Trophoblast cell (in vitro differentiated cells and primary cell): Measurements from ENCODE around the gene MX2.
A peak's percentile ranks its signal among the peaks of the same experiment; 100 is the strongest.

Source experiments
- DNase-seq, 2 donors: peaks; one replicate each; pipeline ENCODE4 v3.0.0-alpha.2; 2016
- H2AFZ ChIP-seq: 2 replicates; pipeline ENCODE4 v1.6.1; 2013; ENCODE audit warnings: low read length, moderate library complexity, mild to moderate bottlenecking; ENCODE audit not compliant: insufficient read depth, poor library complexity
- H2AK5ac ChIP-seq: 2 replicates; pipeline ENCODE4 v1.6.1; 2013; ENCODE audit warnings: mild to moderate bottlenecking, low read length
- H2BK120ac ChIP-seq: 2 replicates; pipeline ENCODE4 v1.6.1; 2013; ENCODE audit warnings: low read length, mild to moderate bottlenecking, moderate library complexity; ENCODE audit not compliant: insufficient read depth, poor library complexity
- H2BK12ac ChIP-seq: 2 replicates; pipeline ENCODE4 v1.6.1; 2013; ENCODE audit warnings: mild to moderate bottlenecking, low read length, moderate library complexity
- H2BK5ac ChIP-seq: 2 replicates; pipeline ENCODE4 v1.6.1; 2013; ENCODE audit warnings: low read length, low read depth, moderate library complexity, mild to moderate bottlenecking; ENCODE audit not compliant: poor library complexity
- H3K14ac ChIP-seq: 2 replicates; pipeline ENCODE4 v1.6.1; 2013; ENCODE audit warnings: mild to moderate bottlenecking, low read length
- H3K18ac ChIP-seq: 2 replicates; pipeline ENCODE4 v1.6.1; 2013; ENCODE audit warnings: mild to moderate bottlenecking, low read length
- H3K23ac ChIP-seq: 2 replicates; pipeline ENCODE4 v1.6.1; 2013; ENCODE audit warnings: low read length
- H3K27ac ChIP-seq: 2 replicates; pipeline ENCODE4 v1.5.1; 2013; ENCODE audit warnings: low read depth, mild to moderate bottlenecking, inconsistent platforms, low read length, moderate library complexity
- H3K27me3 ChIP-seq: 2 replicates; pipeline ENCODE4 v1.6.1; 2013; ENCODE audit warnings: inconsistent platforms, mild to moderate bottlenecking, low read length, moderate library complexity; ENCODE audit not compliant: insufficient read depth
- H3K36me3 ChIP-seq, 2 experiments: 1 replicate in 1 of 2; 2 replicates in 1 of 2; pipeline ENCODE4 v1.6.1; 2013; ENCODE audit warnings: low read length in 2 of 2, mild to moderate bottlenecking in 2 of 2, moderate library complexity in 1 of 2; ENCODE audit not compliant: insufficient read depth in 2 of 2, control insufficient read depth in 1 of 2
- H3K4ac ChIP-seq: 2 replicates; pipeline ENCODE4 v1.6.1; 2013; ENCODE audit warnings: low read depth, mild to moderate bottlenecking, low read length, moderate library complexity
- H3K4me1 ChIP-seq, 2 experiments: 1 replicate in 1 of 2; 2 replicates in 1 of 2; pipeline ENCODE4 v1.6.1; 2013; ENCODE audit warnings: low read length in 2 of 2, mild to moderate bottlenecking in 2 of 2, moderate library complexity in 1 of 2; ENCODE audit not compliant: insufficient read depth in 2 of 2, control insufficient read depth in 1 of 2
- H3K4me2 ChIP-seq: 2 replicates; pipeline ENCODE4 v1.6.1; 2013; ENCODE audit warnings: inconsistent platforms, mild to moderate bottlenecking, low read length, moderate library complexity
- H3K4me3 ChIP-seq: 2 replicates; pipeline ENCODE4 v1.5.1; 2013; ENCODE audit warnings: mild to moderate bottlenecking, low read depth, low read length, inconsistent platforms
- H3K79me1 ChIP-seq: one replicate; pipeline ENCODE4 v1.6.1; 2013; ENCODE audit warnings: low read length
- H3K79me2 ChIP-seq: 2 replicates; pipeline ENCODE4 v1.6.1; 2013; ENCODE audit warnings: low read length, mild to moderate bottlenecking; ENCODE audit not compliant: control insufficient read depth, insufficient read depth, poor library complexity
- H3K9ac ChIP-seq: 2 replicates; pipeline ENCODE4 v1.6.1; 2013; ENCODE audit warnings: mild to moderate bottlenecking, low read length
- H3K9me3 ChIP-seq: 2 replicates; pipeline ENCODE4 v1.6.1; 2013; ENCODE audit warnings: low read depth, mild to moderate bottlenecking, control low read depth, inconsistent platforms, low read length; ENCODE audit not compliant: insufficient read depth
- H4K12ac ChIP-seq: 2 replicates; pipeline ENCODE4 v1.6.1; 2013; ENCODE audit warnings: low read depth, mild to moderate bottlenecking, low read length, moderate library complexity
- H4K8ac ChIP-seq: 2 replicates; pipeline ENCODE4 v1.6.1; 2013; ENCODE audit warnings: low read depth, mild to moderate bottlenecking, low read length, moderate library complexity
- H4K91ac ChIP-seq: one replicate; pipeline ENCODE4 v1.6.1; 2013; ENCODE audit warnings: low read depth, mild to moderate bottlenecking, low read length, moderate library complexity
- WGBS: extraction: QIAGEN DNeasy Blood & Tissue Kit; methylation state at CpG from one replicate; pipeline ENCODE4 v1.1.7; 2013; ENCODE audit warnings: missing lambda C conversion rate; ENCODE audit not compliant: insufficient read length, insufficient coverage; ENCODE audit errors: extremely low coverage; 5-methylcytosine and 5-hydroxymethylcytosine counted together

Gene MX2

DNA sequence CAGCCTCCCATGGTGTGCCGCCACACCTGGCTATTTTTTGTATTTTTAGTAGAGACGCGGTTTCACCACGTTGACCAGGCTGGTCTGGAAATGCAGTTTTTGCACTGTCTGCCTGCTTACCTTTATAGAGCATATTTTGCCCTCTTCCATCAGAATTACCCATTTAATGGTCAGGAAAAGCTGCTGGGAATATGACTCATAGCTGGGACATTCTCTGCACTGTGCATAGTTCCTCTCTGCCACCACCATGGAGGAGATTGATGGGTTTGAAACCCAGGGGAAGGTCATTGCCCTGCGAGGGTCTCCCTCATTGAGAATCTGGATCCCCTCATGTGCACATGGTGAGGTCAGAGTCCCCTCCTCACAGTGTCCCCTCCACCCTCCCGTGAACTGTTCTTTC lies 96.3 kb downstream of the MX2 start:
- Histone ChIP-seq H3K4me1 (no peaks in the 10 kb centered on the region), H3K79me1 (no peaks in the 10 kb centered on the region), H2AFZ (no peak overlapping the region), H3K27me3 (no peaks in the 10 kb centered on the region), H3K18ac (no peak overlapping the region), H3K14ac (no peak overlapping the region), H4K91ac (no peak overlapping the region), H3K4me3 (no peak overlapping the region), H2BK5ac (no peak overlapping the region), H3K79me2 (no peaks in the 10 kb centered on the region), H4K8ac (no peak overlapping the region), H3K23ac (no peak overlapping the region), H3K9me3 (peaks cover 3% of the 10 kb centered on the region), H3K9ac (no peak overlapping the region), H3K4me2 (no peak overlapping the region), H2BK12ac (no peak overlapping the region), H3K36me3 (no peaks in the 10 kb centered on the region), H3K4ac (no peak overlapping the region), H4K12ac (no peak overlapping the region), H2BK120ac (no peak overlapping the region), H3K27ac (no peak overlapping the region), H2AK5ac (no peak overlapping the region)
- peak in 1 of 2 donors; percentile 14 for DNase-seq
- WGBS, result no CpG with 5 or more reads among the region's 6 CpGs

DNA sequence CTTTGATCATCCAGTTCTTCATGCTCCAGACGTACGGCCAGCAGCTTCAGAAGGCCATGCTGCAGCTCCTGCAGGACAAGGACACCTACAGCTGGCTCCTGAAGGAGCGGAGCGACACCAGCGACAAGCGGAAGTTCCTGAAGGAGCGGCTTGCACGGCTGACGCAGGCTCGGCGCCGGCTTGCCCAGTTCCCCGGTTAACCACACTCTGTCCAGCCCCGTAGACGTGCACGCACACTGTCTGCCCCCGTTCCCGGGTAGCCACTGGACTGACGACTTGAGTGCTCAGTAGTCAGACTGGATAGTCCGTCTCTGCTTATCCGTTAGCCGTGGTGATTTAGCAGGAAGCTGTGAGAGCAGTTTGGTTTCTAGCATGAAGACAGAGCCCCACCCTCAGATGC lies 96.7 kb downstream of the MX2 start:
- Histone ChIP-seq H3K36me3 (no peaks in the 10 kb centered on the region), H3K18ac (no peak overlapping the region), H4K8ac (no peak overlapping the region), H3K79me1 (no peaks in the 10 kb centered on the region), H3K4me1 (no peaks in the 10 kb centered on the region), H3K79me2 (no peaks in the 10 kb centered on the region), H3K9me3 (peaks cover 3% of the 10 kb centered on the region), H2AK5ac (no peak overlapping the region), H2AFZ (no peak overlapping the region), H3K14ac (no peak overlapping the region), H3K4me2 (no peak overlapping the region), H4K12ac (no peak overlapping the region), H2BK5ac (no peak overlapping the region), H4K91ac (no peak overlapping the region), H3K9ac (no peak overlapping the region), H3K23ac (no peak overlapping the region), H3K4me3 (no peak overlapping the region), H3K27ac (no peak overlapping the region), H3K27me3 (no peaks in the 10 kb centered on the region), H2BK120ac (no peak overlapping the region), H2BK12ac (no peak overlapping the region), H3K4ac (no peak overlapping the region)
- no peak for DNase-seq
- WGBS, result no CpG with 5 or more reads among the region's 22 CpGs
